Muscle layer of colon (tissue), 2 donors: Measurements from ENCODE around the gene RLBP1.
"Not testable (repeated sequence)": the region's sequence is repeated elsewhere in the genome, so short reads cannot be mapped to it uniquely, and the experiment has no call there.

ENCODE experiments used
- H3K27ac ChIP-seq: one replicate; pipeline ENCODE4 v1.7.0; 2013; ENCODE audit warnings: low read depth, mild to moderate bottlenecking, low read length, moderate library complexity
- H3K27me3 ChIP-seq, 2 donors: one replicate each; pipeline ENCODE4 v1.7.0; 2013; ENCODE audit warnings: low read length in 2 of 2, mild to moderate bottlenecking in 2 of 2; ENCODE audit not compliant: insufficient read depth in 2 of 2, control insufficient read depth in 1 of 2
- H3K36me3 ChIP-seq: one replicate; pipeline ENCODE4 v1.7.0; 2013; ENCODE audit warnings: mild to moderate bottlenecking, low read length; ENCODE audit not compliant: insufficient read depth
- H3K4me1 ChIP-seq: one replicate; pipeline ENCODE4 v1.7.0; 2013; ENCODE audit warnings: mild to moderate bottlenecking, low read length; ENCODE audit not compliant: insufficient read depth
- H3K4me3 ChIP-seq, 2 donors: one replicate each; pipeline ENCODE4 v1.7.0; 2013; ENCODE audit warnings: low read length in 2 of 2, low read depth in 1 of 2, mild to moderate bottlenecking in 1 of 2, moderate library complexity in 1 of 2
- H3K9ac ChIP-seq: one replicate; pipeline ENCODE4 v1.7.0; 2013; ENCODE audit warnings: low read length
- H3K9me3 ChIP-seq: one replicate; pipeline ENCODE4 v1.7.0; 2013; ENCODE audit warnings: mild to moderate bottlenecking, low read length
- donor health status: abdominal sarcoma.
- donor health status: Adenocarcinoma of cecum.

Gene RLBP1

DNA sequence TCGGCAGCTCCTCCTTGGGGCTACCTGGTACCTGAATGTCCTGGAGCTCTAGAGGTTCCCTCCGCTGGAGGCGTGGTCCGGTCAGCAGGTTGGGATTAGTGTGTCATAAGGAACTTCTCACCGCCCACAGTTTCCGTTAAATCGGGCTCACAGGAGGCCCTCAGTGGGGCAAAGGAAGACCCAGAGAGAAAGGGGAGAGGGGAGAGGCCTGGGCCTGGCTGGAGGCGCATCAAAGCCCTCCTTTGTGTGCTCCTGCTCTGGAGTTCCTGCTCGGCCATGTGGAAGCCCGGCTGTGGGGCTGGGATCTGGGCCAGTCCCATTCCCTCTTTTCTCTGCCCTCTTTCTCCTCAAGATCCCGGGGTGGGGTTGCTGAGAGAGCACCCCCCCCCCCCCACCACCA is at the start of gene RLBP1:
TSS of gene RLBP1 (minus strand) at position 37 of the 400 bp plus-strand sequence. CDS start 2,604 bp downstream, outside the sequence.
- H3K27me3 ChIP-seq: peaks cover 0 to 4% of the 10 kb centered on the region in 2 donors
- no peaks in the 10 kb centered on the region for H3K4me1 ChIP-seq
- no peaks in the 10 kb centered on the region for H3K9me3 ChIP-seq
- no peak within 1 kb of the TSS for H3K27ac ChIP-seq
- no peak within 1 kb of the TSS for H3K4me3 ChIP-seq
- H3K36me3 ChIP-seq: no peaks in the 10 kb centered on the region
- no peak within 1 kb of the TSS for H3K9ac ChIP-seq

DNA sequence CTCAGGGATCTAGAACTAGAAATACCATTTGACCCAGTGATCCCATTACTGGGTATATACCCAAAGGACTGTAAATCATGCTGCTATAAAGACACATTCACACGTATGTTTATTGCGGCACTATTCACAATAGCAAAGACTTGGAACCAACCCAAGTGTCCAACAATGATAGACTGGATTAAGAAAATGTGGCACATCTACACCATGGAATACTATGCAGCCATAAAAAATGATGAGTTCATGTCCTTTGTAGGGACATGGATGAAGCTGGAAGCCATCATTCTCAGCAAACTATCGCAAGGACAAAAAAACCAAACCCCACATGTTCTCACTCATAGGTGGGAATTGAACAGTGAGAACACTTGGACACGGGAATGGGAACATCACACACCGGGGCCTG is 28.8 kb upstream of the RLBP1 start:
- H3K27me3 ChIP-seq, H3K9ac ChIP-seq, H3K36me3 ChIP-seq, H3K4me1 ChIP-seq, H3K27ac ChIP-seq, H3K9me3 ChIP-seq, H3K4me3 ChIP-seq: not testable (repeated sequence)

DNA sequence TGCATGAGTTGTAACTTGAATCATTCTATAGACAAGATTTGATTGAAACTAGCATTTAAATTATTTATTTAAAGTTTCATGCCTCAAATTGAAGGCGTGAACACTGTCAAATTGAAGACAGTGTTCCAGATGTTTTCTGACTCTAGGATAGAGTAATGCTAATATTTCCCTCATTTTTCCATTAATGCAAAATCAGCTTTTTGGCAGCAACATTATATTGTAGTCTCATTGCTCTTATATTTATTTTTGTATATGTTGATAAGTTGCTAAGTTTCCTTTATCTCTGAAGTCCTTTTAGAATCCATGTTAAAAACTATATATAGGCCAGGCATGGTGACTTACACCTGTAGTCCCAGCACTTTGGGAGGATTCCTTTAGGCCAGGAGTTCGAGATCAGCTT is 27.2 kb upstream of the RLBP1 start:
- Histone ChIP-seq H3K4me1 (peaks cover 9% of the 10 kb centered on the region), H3K36me3 (no peaks in the 10 kb centered on the region), H3K4me3 (no peak overlapping the region), H3K27ac (no peak overlapping the region), H3K9me3 (no peaks in the 10 kb centered on the region), H3K9ac (no peak overlapping the region), H3K27me3 (no peaks in the 10 kb centered on the region)

DNA sequence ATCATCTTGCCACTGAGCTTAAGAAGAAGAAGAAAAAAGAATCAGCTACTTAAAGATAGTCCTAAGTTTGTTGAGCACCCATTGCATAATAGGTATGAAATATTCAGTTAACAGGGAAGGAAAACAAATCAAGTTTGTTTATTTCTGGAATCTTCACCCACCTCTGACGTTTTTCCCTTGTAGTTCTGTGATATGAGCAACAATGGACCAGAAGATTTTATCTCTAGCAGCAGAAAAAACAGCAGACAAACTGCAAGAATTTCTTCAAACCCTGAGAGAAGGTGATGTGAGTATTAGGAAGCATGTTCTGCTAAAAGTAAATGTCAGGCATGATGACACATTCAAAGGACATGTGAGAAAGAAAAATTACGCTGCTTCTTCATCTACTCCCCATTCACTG is 26.1 kb upstream of the RLBP1 start:
- Histone ChIP-seq H3K9ac (no peak overlapping the region), H3K27ac (no peak overlapping the region), H3K4me1 (peaks cover 9% of the 10 kb centered on the region), H3K4me3 (no peak overlapping the region), H3K36me3 (no peaks in the 10 kb centered on the region), H3K9me3 (no peaks in the 10 kb centered on the region), H3K27me3 (no peaks in the 10 kb centered on the region)

DNA sequence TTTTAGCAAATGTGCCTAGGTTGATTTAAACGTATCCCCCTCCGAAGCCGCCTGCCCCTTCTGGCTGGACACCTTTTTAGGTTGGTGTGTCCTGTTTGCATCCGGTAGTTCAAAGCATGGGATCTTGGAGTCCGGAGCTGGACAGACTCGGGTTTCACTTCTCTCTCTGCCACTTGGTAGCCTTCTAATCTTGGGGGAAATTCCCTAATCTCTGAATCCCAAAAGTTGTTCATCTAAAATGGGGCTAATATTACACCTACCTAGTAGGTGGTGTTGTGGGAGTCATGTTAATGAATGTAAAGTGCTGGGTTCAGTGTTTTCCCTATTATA is 23.2 kb upstream of the RLBP1 start:
- Histone ChIP-seq H3K27me3 (no peaks in the 10 kb centered on the region), H3K36me3 (no peaks in the 10 kb centered on the region), H3K9ac (peak overlapping the region; percentile 18), H3K27ac (no peak overlapping the region), H3K4me1 (peaks cover 9% of the 10 kb centered on the region), H3K4me3 (peak overlapping the region; percentile 55 to 84), H3K9me3 (no peaks in the 10 kb centered on the region)

DNA sequence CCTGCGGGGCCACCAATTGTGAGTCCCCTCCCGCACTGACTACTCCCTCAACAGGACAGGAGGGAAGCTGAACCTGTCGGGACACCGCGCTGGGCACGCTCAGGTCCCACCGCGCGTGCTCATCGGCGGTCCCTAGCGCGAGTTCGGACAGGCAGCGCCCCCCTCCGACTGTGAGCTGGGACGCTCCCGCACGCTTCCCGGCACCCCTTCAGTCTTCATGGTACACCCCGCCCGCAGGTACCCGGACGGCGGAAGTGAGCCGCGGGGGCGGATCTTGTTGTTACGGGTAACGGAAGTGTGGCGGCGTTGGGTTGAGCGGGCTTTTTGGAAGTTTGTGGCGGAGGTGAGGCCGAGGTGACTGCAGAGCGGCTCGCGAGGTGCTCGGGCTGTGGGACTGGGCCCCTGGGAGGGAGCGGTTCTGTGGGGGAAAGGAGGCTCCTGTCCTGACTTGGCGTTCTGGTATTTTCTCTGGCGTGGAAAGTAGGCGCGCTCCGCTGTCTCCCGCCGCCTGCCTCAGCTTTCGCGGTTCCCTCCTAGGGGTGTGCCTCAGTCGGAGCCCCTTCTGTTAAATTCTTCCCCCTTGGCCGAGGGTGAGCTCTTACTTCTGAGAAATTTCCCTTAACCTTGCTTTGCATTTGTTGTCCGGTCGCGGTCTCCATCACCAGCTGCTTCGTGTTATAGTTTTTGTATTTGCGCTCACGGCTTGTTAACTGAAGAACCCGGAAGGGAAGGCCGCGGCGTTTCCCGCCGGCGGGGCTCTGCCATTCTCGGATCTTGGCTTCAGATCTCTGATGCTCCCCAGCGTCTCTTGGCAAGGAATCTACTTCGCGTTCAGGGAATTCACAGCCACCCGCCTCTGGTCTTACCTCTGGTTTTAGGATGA is 22.6 kb upstream of the RLBP1 start, which contains the start of gene FANCI:
TSS of gene FANCI (plus strand) at position 289 of the 883 bp plus-strand sequence. CDS start 3,669 bp downstream, outside the sequence.
- Histone ChIP-seq H3K9me3 (no peaks in the 10 kb centered on the region), H3K27me3 (no peaks in the 10 kb centered on the region), H3K4me1 (peaks cover 9% of the 10 kb centered on the region), H3K36me3 (no peaks in the 10 kb centered on the region), H3K9ac (peak within 1 kb of the TSS; percentile 18), H3K4me3 (peak within 1 kb of the TSS; percentile 55 to 84), H3K27ac (no peak within 1 kb of the TSS)

DNA sequence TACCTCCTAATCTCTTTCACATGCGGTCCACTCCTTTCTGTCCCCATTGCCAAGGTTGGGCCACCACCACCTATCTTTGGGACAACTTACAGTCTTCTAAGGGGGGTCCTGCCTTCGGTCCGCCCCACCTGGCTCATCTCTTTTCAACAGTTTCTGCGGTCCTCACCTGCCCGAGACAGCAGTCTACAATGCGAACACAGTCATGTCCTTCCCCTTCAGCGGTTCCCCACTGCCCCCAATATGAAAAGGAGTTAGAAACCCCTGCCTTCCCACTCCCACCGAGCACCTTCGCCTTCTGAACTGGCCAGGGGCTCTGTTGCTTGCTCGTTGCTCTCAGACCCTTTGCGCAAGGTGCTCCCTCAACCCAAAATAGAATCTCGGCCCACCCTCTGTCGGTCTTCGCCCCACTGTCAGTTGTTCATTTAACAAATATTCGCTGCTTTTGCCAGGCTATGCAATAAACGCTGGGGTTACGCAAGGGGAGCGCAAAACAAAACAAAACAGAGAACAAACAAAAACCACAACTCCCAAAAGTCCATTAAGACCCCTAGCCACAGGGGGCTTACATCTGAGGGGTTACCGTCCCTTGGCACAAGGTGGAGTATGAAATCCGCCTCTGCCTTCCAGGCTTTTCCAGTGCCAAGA is 21.8 kb upstream of the RLBP1 start:
- peak overlapping the region; percentile 55 to 84 for H3K4me3 ChIP-seq
- H3K9me3 ChIP-seq: no peaks in the 10 kb centered on the region
- H3K4me1 ChIP-seq: peaks cover 9% of the 10 kb centered on the region
- H3K27ac ChIP-seq: no peak overlapping the region
- no peaks in the 10 kb centered on the region for H3K36me3 ChIP-seq
- H3K9ac ChIP-seq: peak overlapping the region; percentile 18
- H3K27me3 ChIP-seq: no peaks in the 10 kb centered on the region

DNA sequence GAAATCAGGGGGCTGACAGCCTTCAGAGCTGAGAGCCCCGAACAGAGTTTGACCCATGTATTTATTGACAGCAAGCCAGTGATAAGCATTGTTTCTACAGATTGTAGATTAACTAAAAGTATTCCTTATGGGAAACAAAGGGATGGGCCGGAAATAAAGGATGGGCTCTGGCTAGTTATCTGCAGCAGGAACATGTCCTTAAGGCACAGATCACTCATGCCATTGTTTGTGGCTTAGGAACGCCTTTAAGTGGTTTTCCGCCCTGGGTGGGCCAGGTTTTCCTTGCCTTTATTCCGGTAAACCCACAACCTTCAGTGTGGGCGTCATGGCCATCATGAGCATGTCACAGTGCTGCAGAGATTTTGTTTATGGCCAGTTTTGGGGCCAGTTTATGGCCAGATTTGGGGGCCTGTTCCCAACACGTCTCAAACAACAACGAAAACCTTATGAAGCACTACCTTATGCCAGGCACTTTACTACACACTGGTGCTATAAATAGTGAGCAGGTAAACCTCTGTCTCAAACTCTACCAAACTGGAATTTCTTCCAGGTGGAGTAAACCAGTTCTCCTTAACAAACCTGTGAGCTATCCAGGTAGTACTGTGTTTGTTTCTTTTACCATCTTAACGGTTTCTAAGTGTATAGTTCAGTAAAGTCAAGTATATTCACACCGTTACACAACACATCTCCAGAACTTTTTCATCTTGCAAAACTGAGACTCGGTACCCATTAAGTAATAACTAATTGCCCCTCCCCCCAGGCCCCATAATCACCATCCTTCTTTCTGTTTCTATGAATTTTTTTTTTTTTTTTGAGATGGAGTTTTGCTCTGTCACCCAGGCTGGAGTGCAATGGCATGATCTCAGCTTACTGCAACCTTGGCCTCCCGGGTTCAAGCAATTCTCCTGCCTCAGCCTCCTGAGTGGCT is 18.8 kb upstream of the RLBP1 start:
- not testable (repeated sequence) for H3K9ac ChIP-seq, H3K36me3 ChIP-seq, H3K9me3 ChIP-seq, H3K27me3 ChIP-seq, H3K4me3 ChIP-seq, H3K27ac ChIP-seq, H3K4me1 ChIP-seq

DNA sequence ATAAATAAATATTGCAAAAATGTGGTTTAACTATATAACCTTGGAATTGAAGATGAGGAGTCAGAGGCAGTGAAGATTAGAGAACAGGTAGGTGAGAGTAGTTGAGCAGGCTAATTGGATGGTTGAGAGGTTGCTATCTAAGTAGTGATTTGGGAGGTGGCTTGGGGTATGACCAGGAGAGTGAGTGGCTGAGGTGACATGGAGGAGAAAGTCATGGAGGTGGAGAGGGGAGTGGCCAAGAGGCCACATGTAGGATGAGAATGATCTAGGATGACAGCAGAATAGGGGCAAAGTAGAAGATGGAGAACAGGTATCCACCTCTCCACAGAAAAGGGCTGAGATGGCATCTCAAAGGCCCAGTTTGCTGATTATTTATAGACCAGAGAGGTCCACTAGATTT is 10.5 kb upstream of the RLBP1 start:
- H3K4me3 ChIP-seq: no peak overlapping the region
- no peaks in the 10 kb centered on the region for H3K27me3 ChIP-seq
- no peaks in the 10 kb centered on the region for H3K36me3 ChIP-seq
- no peaks in the 10 kb centered on the region for H3K4me1 ChIP-seq
- no peak overlapping the region for H3K27ac ChIP-seq
- no peaks in the 10 kb centered on the region for H3K9me3 ChIP-seq
- H3K9ac ChIP-seq: no peak overlapping the region

DNA sequence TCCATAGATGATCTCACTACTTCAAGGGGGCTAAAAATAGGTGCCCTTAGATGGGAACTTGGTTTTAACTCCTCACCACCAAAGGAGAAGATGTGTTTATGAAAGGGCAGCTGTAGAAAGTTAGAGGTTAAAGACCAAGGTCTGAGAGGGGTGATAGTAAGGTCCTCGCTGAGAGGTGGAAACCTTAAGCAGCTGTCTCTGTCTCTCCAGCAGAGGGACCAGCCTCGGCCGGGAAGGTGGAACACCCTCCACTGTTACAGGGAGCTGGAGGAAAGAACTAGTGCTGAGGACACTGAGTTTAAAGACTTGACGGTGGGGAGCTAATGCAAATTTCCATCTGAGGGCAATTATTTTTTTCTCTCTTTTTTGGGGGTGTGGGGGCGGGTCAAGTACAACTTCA is 8.9 kb upstream of the RLBP1 start:
- Histone ChIP-seq H3K9ac (no peak overlapping the region), H3K27me3 (no peaks in the 10 kb centered on the region), H3K36me3 (no peaks in the 10 kb centered on the region), H3K27ac (no peak overlapping the region), H3K9me3 (no peaks in the 10 kb centered on the region), H3K4me3 (no peak overlapping the region), H3K4me1 (no peaks in the 10 kb centered on the region)

DNA sequence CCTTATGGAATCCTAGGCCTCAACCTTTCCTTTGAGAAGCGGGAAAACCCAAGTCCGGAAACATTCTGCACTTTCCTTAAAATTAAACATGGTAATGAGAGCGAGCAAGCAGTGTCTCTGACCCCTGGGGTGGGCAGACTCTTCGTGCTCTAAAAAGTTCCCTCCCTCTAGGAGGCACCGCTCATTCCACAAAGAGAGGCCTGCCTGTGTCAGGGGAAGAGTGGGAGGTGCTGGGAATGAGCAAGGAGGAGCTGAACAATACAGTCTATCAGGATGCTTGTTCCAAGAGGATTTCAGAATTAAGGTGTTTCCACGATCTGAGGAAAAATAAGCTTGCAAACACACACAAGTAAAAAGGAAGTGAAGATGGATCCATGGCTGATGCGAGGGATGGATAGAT is 6.0 kb upstream of the RLBP1 start:
- H3K36me3 ChIP-seq: no peaks in the 10 kb centered on the region
- H3K27me3 ChIP-seq: no peaks in the 10 kb centered on the region
- H3K4me3 ChIP-seq: no peak overlapping the region
- H3K27ac ChIP-seq: no peak overlapping the region
- H3K9me3 ChIP-seq: no peaks in the 10 kb centered on the region
- H3K4me1 ChIP-seq: no peaks in the 10 kb centered on the region
- no peak overlapping the region for H3K9ac ChIP-seq
